SU-DHL-6 (cell line): Measurements from ENCODE around the gene CDCP2.
"Not testable (repeated sequence)": the region's sequence is repeated elsewhere in the genome, so short reads cannot be mapped to it uniquely, and the experiment has no call there.

Experiments used
- EZH2phosphoT487 ChIP-seq: fragments of 200-600 bp; sonication (generic), shearing (Covaris generic); conservative IDR thresholded peaks from 2 replicates; pipeline ENCODE4 v1.6.1; 2018; ENCODE audit warnings: mild to moderate bottlenecking, antibody characterized with exemption, low read length, moderate library complexity, mixed read lengths
- TF ChIP-seq, protein P1 (sequence below): fragments of 200-600 bp; sonication (generic); IDR thresholded peaks from one replicate; pipeline ENCODE4 v1.5.1; 2017; ENCODE audit warnings: antibody characterized with exemption, mild to moderate bottlenecking, low read length, moderate library complexity; ENCODE audit not compliant: insufficient read depth, poor library complexity, severe bottlenecking

DNA sequence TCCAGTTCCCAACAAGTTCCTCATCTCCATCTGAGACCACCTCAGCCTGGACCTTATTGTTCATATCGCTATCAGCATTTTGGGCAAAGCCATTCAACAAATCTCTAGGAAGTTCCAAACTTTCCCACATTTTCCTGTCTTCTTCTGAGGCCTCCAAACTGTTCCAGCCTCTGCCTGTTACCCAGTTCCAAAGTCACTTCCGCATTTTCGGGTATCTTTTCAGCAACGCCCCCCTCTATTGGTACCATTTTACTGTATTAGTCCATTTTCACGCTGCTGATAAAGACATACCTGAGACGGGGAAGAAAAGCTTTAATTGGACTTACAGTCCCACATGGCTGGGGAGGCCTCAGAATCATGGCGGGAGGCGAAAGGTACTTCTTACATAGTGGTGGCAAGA lies 13.6 kb upstream of the CDCP2 start:
- TF ChIP-seq, protein P1, sequence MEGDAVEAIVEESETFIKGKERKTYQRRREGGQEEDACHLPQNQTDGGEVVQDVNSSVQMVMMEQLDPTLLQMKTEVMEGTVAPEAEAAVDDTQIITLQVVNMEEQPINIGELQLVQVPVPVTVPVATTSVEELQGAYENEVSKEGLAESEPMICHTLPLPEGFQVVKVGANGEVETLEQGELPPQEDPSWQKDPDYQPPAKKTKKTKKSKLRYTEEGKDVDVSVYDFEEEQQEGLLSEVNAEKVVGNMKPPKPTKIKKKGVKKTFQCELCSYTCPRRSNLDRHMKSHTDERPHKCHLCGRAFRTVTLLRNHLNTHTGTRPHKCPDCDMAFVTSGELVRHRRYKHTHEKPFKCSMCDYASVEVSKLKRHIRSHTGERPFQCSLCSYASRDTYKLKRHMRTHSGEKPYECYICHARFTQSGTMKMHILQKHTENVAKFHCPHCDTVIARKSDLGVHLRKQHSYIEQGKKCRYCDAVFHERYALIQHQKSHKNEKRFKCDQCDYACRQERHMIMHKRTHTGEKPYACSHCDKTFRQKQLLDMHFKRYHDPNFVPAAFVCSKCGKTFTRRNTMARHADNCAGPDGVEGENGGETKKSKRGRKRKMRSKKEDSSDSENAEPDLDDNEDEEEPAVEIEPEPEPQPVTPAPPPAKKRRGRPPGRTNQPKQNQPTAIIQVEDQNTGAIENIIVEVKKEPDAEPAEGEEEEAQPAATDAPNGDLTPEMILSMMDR: not testable (repeated sequence)
- TF ChIP-seq EZH2phosphoT487: not testable (repeated sequence)
